Calu3 (cell line): ENCODE results near the gene EIF5AL1. TPM values are rescaled to one million over a fixed set of nuclear protein-coding genes. Genes with fewer than 3 reads are reported as not detected.
"Not testable (repeated sequence)": the region's sequence is repeated elsewhere in the genome, so short reads cannot be mapped to it uniquely, and the experiment has no call there.

Source experiments
- BruUV-seq: library from RNA; stranded (reverse); fragments of 400-500 nt; replicated peaks from 2 replicates; lab custom pipeline; 2021; lab: Mats Ljungman, UMichigan
- CTCF ChIA-PET: fragments of 300-600 bp; sonication (Branson Sonifier 250); formaldehyde crosslinking; loops from one replicate; lab custom pipeline; 2022; ENCODE audit warnings: antibody characterized with exemption; lab: Charles Lee
- DNase-seq: peaks from one replicate; pipeline ENCODE4 v3.0.0; 2022
- H3K27ac Mint-ChIP-seq: one replicate; pipeline ENCODE4 v1.8.0; 2022; ENCODE audit warnings: mixed read lengths; ENCODE audit not compliant: unreplicated experiment
- H3K27me3 Mint-ChIP-seq: one replicate; pipeline ENCODE4 v1.8.0; 2022; ENCODE audit warnings: mixed read lengths; ENCODE audit not compliant: unreplicated experiment
- H3K36me3 Mint-ChIP-seq: one replicate; pipeline ENCODE4 v1.8.0; 2022; ENCODE audit warnings: mild to moderate bottlenecking, moderate library complexity, mixed read lengths; ENCODE audit not compliant: insufficient read depth, unreplicated experiment
- H3K4me1 Mint-ChIP-seq: one replicate; pipeline ENCODE4 v1.8.0; 2022; ENCODE audit warnings: mild to moderate bottlenecking, low read depth, mixed read lengths; ENCODE audit not compliant: unreplicated experiment
- H3K4me3 Mint-ChIP-seq: one replicate; pipeline ENCODE4 v1.8.0; 2022; ENCODE audit warnings: mild to moderate bottlenecking, low read depth, moderate library complexity, mixed read lengths; ENCODE audit not compliant: unreplicated experiment
- H3K9me3 Mint-ChIP-seq: one replicate; pipeline ENCODE4 v1.8.0; 2022; ENCODE audit warnings: low read depth, mixed read lengths; ENCODE audit not compliant: unreplicated experiment
- intact Hi-C: fragments of 100-400 bp; cut with micrococcal nuclease; formaldehyde crosslinking; loops from one replicate; pipeline ENCODE4 v1.10.0; 2022; ENCODE audit not compliant: unreplicated experiment
- total RNA-seq: library from RNA; stranded (reverse); gene quantifications from 2 replicates; pipeline ENCODE4 v1.2.3, GENCODE V29; 2022

The EIF5AL1 gene
- total RNA-seq, 1 experiment from 2014 or later = 0.19 TPM

GRCh38 chr10:79523157-79523853, 11.0 kb downstream of the EIF5AL1 start:
- H3K9me3 Mint-ChIP-seq, H3K36me3 Mint-ChIP-seq, H3K4me3 Mint-ChIP-seq, H3K4me1 Mint-ChIP-seq, H3K27ac Mint-ChIP-seq, CTCF ChIA-PET, intact Hi-C loops, DNase-seq, BruUV-seq: not testable (repeated sequence)
- peaks cover 62% of the 10 kb centered on the region for H3K27me3 Mint-ChIP-seq

GRCh38 chr10:79525049-79525710, 12.8 kb downstream of the EIF5AL1 start:
- H3K36me3 Mint-ChIP-seq, H3K4me1 Mint-ChIP-seq, H3K27ac Mint-ChIP-seq, H3K4me3 Mint-ChIP-seq, CTCF ChIA-PET, DNase-seq, BruUV-seq, intact Hi-C loops, H3K9me3 Mint-ChIP-seq: not testable (repeated sequence)
- H3K27me3 Mint-ChIP-seq = peaks cover 62% of the 10 kb centered on the region

GRCh38 chr10:79528261-79528660, 15.9 kb downstream of the EIF5AL1 start:
- intact Hi-C loops, H3K9me3 Mint-ChIP-seq, H3K27ac Mint-ChIP-seq, H3K4me3 Mint-ChIP-seq, DNase-seq, H3K36me3 Mint-ChIP-seq, BruUV-seq, CTCF ChIA-PET, H3K4me1 Mint-ChIP-seq: not testable (repeated sequence)
- H3K27me3 Mint-ChIP-seq = peaks cover 38% of the 10 kb centered on the region

- intact Hi-C loops = not testable (repeated sequence)
Measured at GRCh38 chr10:79533142-79533902, 21.0 kb downstream of the EIF5AL1 start.

GRCh38 chr10:79533903-79534175, 21.5 kb downstream of the EIF5AL1 start:
- intact Hi-C loops, H3K9me3 Mint-ChIP-seq, H3K4me1 Mint-ChIP-seq, DNase-seq, H3K4me3 Mint-ChIP-seq, H3K36me3 Mint-ChIP-seq, H3K27ac Mint-ChIP-seq, CTCF ChIA-PET, BruUV-seq: not testable (repeated sequence)
- peaks cover 24% of the 10 kb centered on the region for H3K27me3 Mint-ChIP-seq

More at GRCh38 chr10:79533142-79533902, 21.0 kb downstream of the EIF5AL1 start:
- CTCF ChIA-PET, H3K4me1 Mint-ChIP-seq, H3K4me3 Mint-ChIP-seq, H3K27ac Mint-ChIP-seq, H3K36me3 Mint-ChIP-seq, DNase-seq, BruUV-seq, H3K9me3 Mint-ChIP-seq: not testable (repeated sequence)
- peaks cover 24% of the 10 kb centered on the region for H3K27me3 Mint-ChIP-seq

GRCh38 chr10:79538311-79538710, 26.0 kb downstream of the EIF5AL1 start:
- H3K36me3 Mint-ChIP-seq, H3K4me1 Mint-ChIP-seq, DNase-seq, H3K27ac Mint-ChIP-seq, intact Hi-C loops, H3K9me3 Mint-ChIP-seq, BruUV-seq, H3K4me3 Mint-ChIP-seq: not testable (repeated sequence)
- H3K27me3 Mint-ChIP-seq = peaks cover 37% of the 10 kb centered on the region
- CTCF ChIA-PET = interaction anchor here (0.7 kb wide), 1 partner anchor 24 kb away, joined by 3 read pairs; no protein-coding TSS in a partner anchor

- H3K4me1 Mint-ChIP-seq, CTCF ChIA-PET, H3K4me3 Mint-ChIP-seq, BruUV-seq, DNase-seq, H3K36me3 Mint-ChIP-seq, intact Hi-C loops, H3K27ac Mint-ChIP-seq, H3K9me3 Mint-ChIP-seq: not testable (repeated sequence)
- H3K27me3 Mint-ChIP-seq = peaks cover 39% of the 10 kb centered on the region
Measured at GRCh38 chr10:79540930-79541329, 28.6 kb downstream of the EIF5AL1 start.
